IPS DF 6.9 (cell line): ENCODE measurements around the gene TSR2.
"Not testable (repeated sequence)": the region's sequence is repeated elsewhere in the genome, so short reads cannot be mapped to it uniquely, and the experiment has no call there.

Experiments
- DNase-seq: peaks from one replicate; pipeline ENCODE4 v3.0.0-alpha.2; 2013; ENCODE audit warnings: low read depth, low spot score
- H3K27ac ChIP-seq: one replicate; pipeline ENCODE4 v1.5.1; 2013; ENCODE audit warnings: low read length, control low read depth
- H3K27me3 ChIP-seq: 2 replicates; pipeline ENCODE4 v1.6.1; 2013; ENCODE audit warnings: mild to moderate bottlenecking, low read length; ENCODE audit not compliant: control insufficient read depth, insufficient read depth
- H3K36me3 ChIP-seq: 2 replicates; pipeline ENCODE4 v1.6.1; 2013; ENCODE audit warnings: low read length; ENCODE audit not compliant: control insufficient read depth, insufficient read depth
- H3K4me1 ChIP-seq: 2 replicates; pipeline ENCODE4 v1.6.1; 2013; ENCODE audit warnings: low read length; ENCODE audit not compliant: control insufficient read depth, insufficient read depth
- H3K4me3 ChIP-seq: 2 replicates; pipeline ENCODE4 v1.5.1; 2013; ENCODE audit warnings: mild to moderate bottlenecking, low read length
- H3K9me3 ChIP-seq: 2 replicates; pipeline ENCODE4 v1.6.1; 2013; ENCODE audit warnings: low read length, inconsistent platforms; ENCODE audit not compliant: control insufficient read depth, insufficient read depth
- WGBS: extraction: QIAGEN DNeasy Blood & Tissue Kit; methylation state at CpG from one replicate; pipeline ENCODE4 v1.1.7; 2013; ENCODE audit warnings: mixed read lengths, missing lambda C conversion rate; ENCODE audit not compliant: insufficient read length, insufficient coverage; 5-methylcytosine and 5-hydroxymethylcytosine counted together

TSR2 gene

DNA sequence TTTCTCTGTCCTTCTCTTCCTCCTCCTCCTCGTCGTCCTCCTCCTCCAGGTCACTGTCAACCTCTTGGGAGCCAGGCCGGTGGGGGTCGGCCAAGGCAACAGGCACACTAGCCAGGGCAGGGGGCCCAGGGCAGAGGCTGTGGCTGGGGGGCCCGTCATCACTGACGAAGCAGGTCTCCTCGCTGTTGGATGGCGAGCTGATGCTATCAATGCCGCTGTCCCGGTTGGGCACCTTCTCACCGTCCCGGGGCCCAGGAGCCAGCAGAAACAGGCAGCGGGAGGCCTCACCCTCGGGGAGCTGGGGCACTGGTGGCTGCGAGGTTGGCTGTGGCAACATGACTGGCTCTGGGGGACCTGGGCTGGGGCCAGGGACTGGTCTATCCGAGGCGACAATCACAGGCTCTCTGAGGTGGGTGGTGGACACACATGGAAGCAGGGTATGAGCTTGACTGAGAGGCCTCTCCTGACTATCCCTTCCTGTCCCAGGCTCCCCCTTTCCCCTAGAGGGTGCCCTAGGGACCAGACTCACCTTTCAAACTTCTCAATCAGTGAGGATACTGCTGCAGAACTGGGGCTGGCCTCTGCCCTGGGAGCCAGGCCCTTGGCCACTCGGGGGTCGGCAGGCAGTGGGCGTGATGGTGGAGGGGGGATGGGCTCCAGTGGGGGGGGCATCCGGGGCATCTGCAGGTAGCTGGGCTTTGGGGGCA lies 30.0 kb downstream of the TSR2 start:
- no peak overlapping the region for H3K27ac ChIP-seq
- no peaks in the 10 kb centered on the region for H3K9me3 ChIP-seq
- no CpG with 5 or more reads among the region's 21 CpGs for WGBS
- DNase-seq: no peak
- H3K4me1 ChIP-seq: no peaks in the 10 kb centered on the region
- H3K27me3 ChIP-seq: no peaks in the 10 kb centered on the region
- peaks cover 6% of the 10 kb centered on the region; the same call in 1 of the 2 replicates for H3K36me3 ChIP-seq
- H3K4me3 ChIP-seq: no peak overlapping the region

- WGBS: no CpG with 5 or more reads among the region's 10 CpGs
- no peak for DNase-seq
- Histone ChIP-seq H3K9me3 (no peaks in the 10 kb centered on the region), H3K4me1 (no peaks in the 10 kb centered on the region; the same call in 1 of the 2 replicates), H3K27me3 (no peaks in the 10 kb centered on the region), H3K4me3 (no peak overlapping the region), H3K36me3 (peaks cover 4% of the 10 kb centered on the region; the same call in 1 of the 2 replicates), H3K27ac (no peak overlapping the region)
Observed at GRCh38 chrX:54473993-54474859, 34.0 kb downstream of the TSR2 start.

- Histone ChIP-seq H3K4me3 (no peak overlapping the region), H3K4me1 (peaks cover 6% of the 10 kb centered on the region), H3K36me3 (no peaks in the 10 kb centered on the region), H3K27me3 (no peaks in the 10 kb centered on the region), H3K9me3 (no peaks in the 10 kb centered on the region), H3K27ac (no peak overlapping the region)
- no CpG with 5 or more reads among the region's 9 CpGs for WGBS
- DNase-seq: no peak
Observed at GRCh38 chrX:54479136-54480111, 39.2 kb downstream of the TSR2 start.

GRCh38 chrX:54482839-54483593 lies 42.8 kb downstream of the TSR2 start:
- WGBS: no CpG with 5 or more reads among the region's 21 CpGs
- Histone ChIP-seq H3K4me3 (no peak overlapping the region), H3K27me3 (no peaks in the 10 kb centered on the region), H3K27ac (no peak overlapping the region), H3K9me3 (no peaks in the 10 kb centered on the region), H3K4me1 (peaks cover 9% of the 10 kb centered on the region), H3K36me3 (no peaks in the 10 kb centered on the region)
- DNase-seq: no peak

DNA sequence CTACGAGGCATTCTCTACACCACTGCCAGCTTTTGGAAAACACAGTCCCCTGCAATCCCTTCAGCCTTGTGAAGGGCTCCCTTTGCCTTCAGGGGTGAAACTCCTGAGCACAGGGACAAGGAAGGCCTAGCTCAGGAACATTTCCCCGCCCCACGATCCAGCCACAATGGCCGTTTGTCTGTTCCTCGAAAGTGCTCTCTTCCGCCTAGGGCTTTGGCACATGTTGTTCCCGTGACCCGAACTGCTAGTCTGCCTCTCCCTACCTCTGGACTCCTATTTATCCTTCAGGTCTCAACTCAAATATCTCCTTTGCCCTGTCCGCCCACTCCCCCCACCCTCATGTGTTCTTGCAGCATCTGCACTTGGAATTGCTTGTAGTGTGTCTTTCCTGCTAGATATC lies 43.7 kb downstream of the TSR2 start:
- Histone ChIP-seq H3K36me3 (no peaks in the 10 kb centered on the region), H3K9me3 (no peaks in the 10 kb centered on the region), H3K27me3 (no peaks in the 10 kb centered on the region), H3K4me3 (no peak overlapping the region), H3K4me1 (peaks cover 9% of the 10 kb centered on the region), H3K27ac (no peak overlapping the region)
- no peak for DNase-seq
- WGBS: no CpG with 5 or more reads among the region's 9 CpGs

GRCh38 chrX:54484666-54485065 lies 44.5 kb downstream of the TSR2 start:
- H3K36me3 ChIP-seq: no peaks in the 10 kb centered on the region
- peaks cover 9% of the 10 kb centered on the region for H3K4me1 ChIP-seq
- no peak overlapping the region for H3K27ac ChIP-seq
- no peak for DNase-seq
- WGBS: no CpG with 5 or more reads among the region's 3 CpGs
- H3K4me3 ChIP-seq: no peak overlapping the region
- H3K27me3 ChIP-seq: no peaks in the 10 kb centered on the region
- H3K9me3 ChIP-seq: no peaks in the 10 kb centered on the region

DNA sequence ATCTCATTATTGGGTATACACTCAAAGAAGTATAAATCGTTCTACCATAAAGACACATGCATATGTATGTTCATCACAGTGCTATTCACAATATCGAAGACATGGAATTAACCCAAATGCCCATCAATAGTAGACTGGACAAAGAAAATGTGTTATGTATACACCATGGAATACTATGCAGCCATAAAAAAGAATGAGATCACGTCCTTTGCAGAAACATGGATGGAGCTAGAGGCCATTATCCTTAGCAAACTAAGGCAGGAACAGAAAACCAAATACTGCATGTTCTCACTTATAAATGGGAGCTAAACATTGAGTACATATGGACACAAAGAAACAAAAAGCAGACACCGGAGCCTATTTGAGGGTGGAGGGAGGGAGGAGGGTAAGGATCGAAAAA lies 49.6 kb downstream of the TSR2 start:
- not testable (repeated sequence) for H3K27ac ChIP-seq, H3K27me3 ChIP-seq, H3K9me3 ChIP-seq, DNase-seq, H3K36me3 ChIP-seq, H3K4me1 ChIP-seq, H3K4me3 ChIP-seq
- WGBS: no CpG with 5 or more reads among the region's 5 CpGs

DNA sequence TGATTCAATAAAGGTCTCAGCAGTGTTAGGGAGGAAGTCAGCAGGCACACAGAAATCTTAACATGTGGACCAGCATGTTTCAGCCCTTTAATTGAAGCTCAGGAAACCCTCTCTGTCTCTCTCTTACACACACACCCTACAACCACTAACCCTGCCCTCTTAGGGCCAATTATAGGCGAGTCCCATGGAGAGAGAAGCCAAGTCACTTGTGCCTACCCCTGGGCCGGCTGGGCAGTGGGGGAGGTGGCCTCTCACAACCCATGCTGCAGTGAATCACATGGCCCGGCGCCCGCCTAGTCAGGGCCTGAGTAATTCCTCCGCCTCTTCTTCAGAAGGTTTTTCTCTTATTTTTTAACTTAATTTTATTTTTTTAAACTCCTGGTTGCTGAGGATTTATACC lies 52.1 kb downstream of the TSR2 start:
- no CpG with 5 or more reads among the region's 6 CpGs for whole genome bisulfite sequencing
- H3K27ac ChIP-seq: no peak overlapping the region
- H3K9me3 ChIP-seq: no peaks in the 10 kb centered on the region
- no peak for DNase-seq
- peaks cover 3% of the 10 kb centered on the region; the same call in 1 of the 2 replicates for H3K4me1 ChIP-seq
- no peaks in the 10 kb centered on the region for H3K27me3 ChIP-seq
- H3K4me3 ChIP-seq: no peak overlapping the region
- no peaks in the 10 kb centered on the region; the same call in 1 of the 2 replicates for H3K36me3 ChIP-seq

- Histone ChIP-seq H3K9me3 (no peaks in the 10 kb centered on the region), H3K4me3 (peak overlapping the region; percentile 72; the same call in 1 of the 2 replicates)
Observed at GRCh38 chrX:54494166-54494988, 54.2 kb downstream of the TSR2 start.

More at GRCh38 chrX:54494166-54494988, 54.2 kb downstream of the TSR2 start:
- Histone ChIP-seq H3K36me3 (no peaks in the 10 kb centered on the region; the same call in 1 of the 2 replicates), H3K4me1 (peaks cover 3% of the 10 kb centered on the region; the same call in 1 of the 2 replicates), H3K27me3 (no peaks in the 10 kb centered on the region), H3K27ac (no peak overlapping the region)
- WGBS: no CpG with 5 or more reads among the region's 10 CpGs
- DNase-seq: no peak
